CD4-positive, alpha-beta memory T cell (primary cell): Measurements from ENCODE around the gene CHSY1. TPM values are rescaled to one million over a fixed set of nuclear protein-coding genes. Genes with fewer than 3 reads are reported as not detected.

Experiments used
- CTCF ChIA-PET: fragments of 350-600 bp; sonication (Branson Sonifier 250); formaldehyde crosslinking; loops from one replicate; lab custom pipeline; 2021; ENCODE audit warnings: inconsistent platforms; ENCODE audit not compliant: partially characterized antibody; lab: Charles Lee
- POLR2A ChIA-PET: fragments of 350-600 bp; sonication (Branson Sonifier 250); formaldehyde crosslinking; loops from one replicate; lab custom pipeline; 2021; ENCODE audit not compliant: partially characterized antibody; lab: Charles Lee
- DNase-seq, 5 donors: peaks; one replicate each; pipeline versions ENCODE4 v3.0.0 to v3.0.0-alpha.2; 2020 to 2022; ENCODE audit warnings: mixed read lengths in 1 of 5
- H3K27ac ChIP-seq: one replicate; pipeline ENCODE4 v1.7.0; 2013; ENCODE audit warnings: low read depth, low read length
- H3K27me3 ChIP-seq: 2 replicates; pipeline ENCODE4 v1.7.0; 2013; ENCODE audit warnings: mild to moderate bottlenecking, low read length, moderate library complexity; ENCODE audit not compliant: insufficient read depth
- H3K36me3 ChIP-seq: 2 replicates; pipeline ENCODE4 v1.7.0; 2013; ENCODE audit warnings: mild to moderate bottlenecking, low read length, moderate library complexity; ENCODE audit not compliant: insufficient read depth
- H3K4me1 ChIP-seq: 2 replicates; pipeline ENCODE4 v1.7.0; 2013; ENCODE audit warnings: mild to moderate bottlenecking, low read length, moderate library complexity; ENCODE audit not compliant: insufficient read depth
- H3K4me3 ChIP-seq, 2 donors: one replicate each; pipeline ENCODE4 v1.7.0; 2013; ENCODE audit warnings: low read length in 2 of 2, mild to moderate bottlenecking in 1 of 2
- H3K9me3 ChIP-seq, 2 donors: one replicate each; pipeline ENCODE4 v1.7.0; 2013; ENCODE audit warnings: low read length in 2 of 2, control low read depth in 1 of 2; ENCODE audit not compliant: control insufficient read depth in 1 of 2
- H3K27ac Mint-ChIP-seq, 7 donors: one replicate each; pipeline ENCODE4 v1.8.0; 2020 to 2021; ENCODE audit warnings: mixed read lengths in 7 of 7, mild to moderate bottlenecking in 6 of 7, inconsistent platforms in 3 of 7, moderate library complexity in 3 of 7
- H3K27me3 Mint-ChIP-seq, 2 donors: one replicate each; pipeline ENCODE4 v1.8.0; 2020 to 2021; ENCODE audit warnings: mixed read lengths in 2 of 2
- H3K36me3 Mint-ChIP-seq, 2 donors: one replicate each; pipeline ENCODE4 v1.8.0; 2020 to 2021; ENCODE audit warnings: mixed read lengths in 2 of 2, inconsistent platforms in 1 of 2, mild to moderate bottlenecking in 1 of 2
- H3K4me1 Mint-ChIP-seq, 4 donors: one replicate each; pipeline ENCODE4 v1.8.0; 2020 to 2021; ENCODE audit warnings: mixed read lengths in 4 of 4, mild to moderate bottlenecking in 1 of 4
- H3K4me3 Mint-ChIP-seq, 8 donors: one replicate each; pipeline ENCODE4 v1.8.0; 2020 to 2021; ENCODE audit warnings: mixed read lengths in 8 of 8, mild to moderate bottlenecking in 7 of 8, moderate library complexity in 6 of 8, inconsistent platforms in 3 of 8
- H3K9me3 Mint-ChIP-seq, 8 donors: one replicate each; pipeline ENCODE4 v1.8.0; 2020 to 2021; ENCODE audit warnings: mixed read lengths in 8 of 8, mild to moderate bottlenecking in 5 of 8, inconsistent platforms in 3 of 8, moderate library complexity in 1 of 8
- intact Hi-C: fragments of 100-400 bp; cut with micrococcal nuclease; formaldehyde crosslinking; loops from one replicate; pipeline ENCODE4 v1.15.1; 2023
- polyA plus RNA-seq, 2 donors: library from polyadenylated mRNA; unstranded; fragments of 300-500 nt; fragmentation: Illumina TruSeq; gene quantifications; one replicate each; pipeline ENCODE4 v1.2.3, GENCODE V29; 2021
- total RNA-seq, 2 experiments: library from RNA; stranded (reverse); gene quantifications; one replicate each; pipeline ENCODE4 v1.2.3, GENCODE V29; 2021

CHSY1 gene
- total and polyA plus RNA-seq, 4 experiments from 2014 or later, result 0.64 to 11.9 (median 6.9) TPM

- no peak overlapping the region for H3K4me3 Mint-ChIP-seq
- no peaks in the 10 kb centered on the region for H3K4me1 ChIP-seq
- no peak overlapping the region for H3K4me3 ChIP-seq
- H3K9me3 Mint-ChIP-seq, result no peaks in the 10 kb centered on the region
- H3K27ac ChIP-seq, result no peak overlapping the region
- H3K36me3 ChIP-seq, result no peaks in the 10 kb centered on the region
- H3K36me3 Mint-ChIP-seq, result peaks cover 28 to 33% of the 10 kb centered on the region in 2 donors
- no peaks in the 10 kb centered on the region for H3K9me3 ChIP-seq
- ChIA-PET POLR2A (no interaction called here), CTCF (no interaction called here)
- intact Hi-C loops, result no loop called here
- DNase-seq, result no peak
- no peaks in the 10 kb centered on the region for H3K27me3 Mint-ChIP-seq
- H3K27ac Mint-ChIP-seq, result peak overlapping the region in 1 of 7 donors; percentile 33
- H3K4me1 Mint-ChIP-seq, result peaks cover 11 to 22% (median 15%) of the 10 kb centered on the region in 4 donors
- no peaks in the 10 kb centered on the region for H3K27me3 ChIP-seq
These were observed 72.9 kb downstream of the CHSY1 start for GRCh38 chr15:101178931-101179330.

DNA sequence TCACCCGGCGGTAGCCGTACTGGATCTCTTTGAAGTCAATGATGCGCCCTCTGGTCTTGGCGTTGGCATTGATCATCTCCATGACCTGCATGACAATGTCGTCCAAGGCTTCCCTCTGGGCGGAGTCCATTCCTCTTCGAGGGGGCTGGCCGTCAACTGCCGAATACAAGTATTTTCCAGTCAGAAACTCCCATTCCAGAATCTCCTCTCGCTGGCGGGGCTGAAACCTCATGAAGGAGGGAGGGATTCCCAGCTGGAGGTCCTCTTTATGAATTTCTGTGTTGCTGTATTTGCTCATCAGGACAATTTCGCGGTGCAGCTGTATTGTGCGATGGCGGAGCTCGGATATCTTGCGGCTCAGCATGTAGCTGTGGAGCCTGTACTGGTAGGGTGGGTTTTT lies 73.4 kb downstream of the CHSY1 start:
- CTCF ChIA-PET, result interaction anchor here (1.0 kb wide), 1 partner anchor 13 kb away, joined by 3 read pairs; no protein-coding TSS in a partner anchor

GRCh38 chr15:101177866-101178265 lies 74.0 kb downstream of the CHSY1 start:
- Mint-ChIP-seq H3K4me1 (peaks cover 5 to 15% (median 11%) of the 10 kb centered on the region in 4 donors), H3K27me3 (no peaks in the 10 kb centered on the region), H3K4me3 (no peak overlapping the region), H3K36me3 (peaks cover 28 to 34% of the 10 kb centered on the region in 2 donors), H3K27ac (peak overlapping the region in 1 of 7 donors; percentile 26), H3K9me3 (no peaks in the 10 kb centered on the region)
- DNase-seq, result no peak
- H3K9me3 ChIP-seq, result no peaks in the 10 kb centered on the region
- no peak overlapping the region for H3K27ac ChIP-seq
- H3K27me3 ChIP-seq, result no peaks in the 10 kb centered on the region
- POLR2A ChIA-PET, result no interaction called here
- intact Hi-C loops, result no loop called here
- CTCF ChIA-PET, result interaction anchor here (1.0 kb wide), 1 partner anchor 12 kb away, joined by 3 read pairs; no protein-coding TSS in a partner anchor
- no peak overlapping the region for H3K4me3 ChIP-seq
- no peaks in the 10 kb centered on the region for H3K36me3 ChIP-seq
- no peaks in the 10 kb centered on the region for H3K4me1 ChIP-seq

More for the DNA sequence above, 73.4 kb downstream of the CHSY1 start:
- Mint-ChIP-seq H3K27me3 (no peaks in the 10 kb centered on the region), H3K9me3 (no peaks in the 10 kb centered on the region), H3K27ac (peak overlapping the region in 1 of 7 donors; percentile 33), H3K4me1 (peaks cover 8 to 18% (median 13%) of the 10 kb centered on the region in 4 donors), H3K4me3 (no peak overlapping the region), H3K36me3 (peaks cover 28 to 34% of the 10 kb centered on the region in 2 donors)
- no peak for DNase-seq
- Histone ChIP-seq H3K4me1 (no peaks in the 10 kb centered on the region), H3K9me3 (no peaks in the 10 kb centered on the region), H3K4me3 (no peak overlapping the region), H3K36me3 (no peaks in the 10 kb centered on the region), H3K27me3 (no peaks in the 10 kb centered on the region), H3K27ac (no peak overlapping the region)
- POLR2A ChIA-PET, result no interaction called here
- intact Hi-C loops, result no loop called here

DNA sequence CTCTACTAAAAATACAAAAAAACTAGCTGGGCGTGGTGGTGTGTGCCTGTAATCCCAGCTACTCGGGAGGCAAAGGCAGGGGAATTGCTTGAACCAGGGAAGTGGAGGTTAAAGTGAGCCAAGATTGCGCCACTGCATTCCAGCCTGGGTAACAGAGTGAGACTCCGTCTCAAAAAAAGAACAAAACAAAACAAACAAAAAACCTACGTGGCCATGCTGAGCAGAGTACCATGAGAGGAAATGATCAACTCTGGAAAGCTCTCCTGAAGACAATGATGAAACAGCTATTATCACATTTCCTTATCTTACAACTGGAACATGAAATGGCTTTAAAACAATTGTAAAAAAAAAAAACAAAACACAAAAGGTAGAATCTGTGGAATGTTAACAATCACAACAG lies 75.2 kb downstream of the CHSY1 start:
- Histone ChIP-seq H3K4me3 (no peak overlapping the region), H3K9me3 (no peaks in the 10 kb centered on the region), H3K36me3 (no peaks in the 10 kb centered on the region), H3K27ac (no peak overlapping the region), H3K27me3 (no peaks in the 10 kb centered on the region), H3K4me1 (no peaks in the 10 kb centered on the region)
- no peaks in the 10 kb centered on the region for H3K9me3 Mint-ChIP-seq
- H3K36me3 Mint-ChIP-seq, result peaks cover 26 to 34% of the 10 kb centered on the region in 2 donors
- DNase-seq, result no peak
- H3K27me3 Mint-ChIP-seq, result no peaks in the 10 kb centered on the region
- H3K4me3 Mint-ChIP-seq, result no peak overlapping the region
- peaks cover 2 to 10% (median 4%) of the 10 kb centered on the region in 4 donors for H3K4me1 Mint-ChIP-seq
- intact Hi-C loops, result no loop called here
- ChIA-PET CTCF (no interaction called here), POLR2A (no interaction called here)
- H3K27ac Mint-ChIP-seq, result peak overlapping the region in 1 of 7 donors; percentile 13

- H3K27ac ChIP-seq, result no peak overlapping the region
- peaks cover 0 to 2% (median under 1%) of the 10 kb centered on the region in 4 donors for H3K4me1 Mint-ChIP-seq
These were observed 76.4 kb downstream of the CHSY1 start for GRCh38 chr15:101175401-101175800.

DNA sequence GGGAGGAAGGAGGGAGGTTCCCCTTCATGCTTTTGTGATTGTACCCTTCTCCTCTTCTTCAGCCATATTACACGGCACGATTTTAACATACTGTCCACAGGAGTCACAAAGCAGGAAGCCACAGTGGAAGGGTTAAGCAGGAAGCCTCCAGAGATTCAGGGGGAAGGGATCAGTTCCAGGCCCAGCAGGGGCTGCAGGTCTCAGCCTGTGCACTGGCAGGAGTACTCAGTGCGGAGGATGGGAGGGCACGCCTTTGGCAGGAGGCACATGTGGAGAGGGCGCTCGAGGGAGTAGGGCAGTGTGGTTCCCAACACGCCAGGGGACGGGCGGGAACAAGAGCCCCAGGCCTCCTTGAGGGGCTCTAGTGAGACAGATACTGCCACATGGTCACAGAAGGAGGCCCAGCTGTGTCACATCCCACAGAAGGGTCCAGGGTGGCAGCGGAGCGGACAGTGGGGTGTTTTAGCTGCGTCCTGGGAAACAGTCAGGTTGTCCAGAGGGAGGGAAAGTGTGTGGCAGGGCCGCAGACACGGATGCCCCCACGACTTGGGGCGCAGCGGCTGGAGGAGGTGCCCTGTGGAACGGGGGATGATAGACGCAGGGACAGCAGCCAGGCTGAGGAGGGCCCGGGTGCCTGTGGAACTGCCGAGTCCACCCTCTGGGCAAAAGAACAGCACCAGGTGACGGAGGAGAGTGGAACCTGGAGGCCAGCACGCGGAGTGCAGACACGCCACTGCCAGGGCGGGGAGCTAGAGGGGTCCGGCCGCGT lies 77.5 kb downstream of the CHSY1 start:
- Mint-ChIP-seq H3K9me3 (no peaks in the 10 kb centered on the region), H3K36me3 (peaks cover 21 to 34% of the 10 kb centered on the region in 2 donors), H3K4me3 (no peak overlapping the region), H3K27me3 (no peaks in the 10 kb centered on the region), H3K27ac (peak overlapping the region in 1 of 7 donors; percentile 22), H3K4me1 (peaks cover under 1 to 6% (median 2%) of the 10 kb centered on the region in 4 donors)
- H3K36me3 ChIP-seq, result no peaks in the 10 kb centered on the region
- no peaks in the 10 kb centered on the region for H3K9me3 ChIP-seq
- peaks cover under 1% of the 10 kb centered on the region for H3K4me1 ChIP-seq
- H3K27me3 ChIP-seq, result no peaks in the 10 kb centered on the region
- H3K27ac ChIP-seq, result no peak overlapping the region
- POLR2A ChIA-PET, result no interaction called here
- intact Hi-C loops, result no loop called here
- no peak for DNase-seq
- CTCF ChIA-PET, result no interaction called here
- H3K4me3 ChIP-seq, result no peak overlapping the region

More at GRCh38 chr15:101175401-101175800, 76.4 kb downstream of the CHSY1 start:
- CTCF ChIA-PET, result no interaction called here
- no peak overlapping the region for H3K4me3 ChIP-seq
- H3K36me3 Mint-ChIP-seq, result peaks cover 24 to 34% of the 10 kb centered on the region in 2 donors
- no peaks in the 10 kb centered on the region for H3K4me1 ChIP-seq
- H3K4me3 Mint-ChIP-seq, result no peak overlapping the region
- peak overlapping the region in 1 of 7 donors; percentile 10 for H3K27ac Mint-ChIP-seq
- POLR2A ChIA-PET, result no interaction called here
- intact Hi-C loops, result no loop called here
- no peaks in the 10 kb centered on the region for H3K9me3 ChIP-seq
- no peaks in the 10 kb centered on the region for H3K36me3 ChIP-seq
- no peaks in the 10 kb centered on the region for H3K27me3 Mint-ChIP-seq
- no peaks in the 10 kb centered on the region for H3K9me3 Mint-ChIP-seq
- no peaks in the 10 kb centered on the region for H3K27me3 ChIP-seq
- no peak for DNase-seq

DNA sequence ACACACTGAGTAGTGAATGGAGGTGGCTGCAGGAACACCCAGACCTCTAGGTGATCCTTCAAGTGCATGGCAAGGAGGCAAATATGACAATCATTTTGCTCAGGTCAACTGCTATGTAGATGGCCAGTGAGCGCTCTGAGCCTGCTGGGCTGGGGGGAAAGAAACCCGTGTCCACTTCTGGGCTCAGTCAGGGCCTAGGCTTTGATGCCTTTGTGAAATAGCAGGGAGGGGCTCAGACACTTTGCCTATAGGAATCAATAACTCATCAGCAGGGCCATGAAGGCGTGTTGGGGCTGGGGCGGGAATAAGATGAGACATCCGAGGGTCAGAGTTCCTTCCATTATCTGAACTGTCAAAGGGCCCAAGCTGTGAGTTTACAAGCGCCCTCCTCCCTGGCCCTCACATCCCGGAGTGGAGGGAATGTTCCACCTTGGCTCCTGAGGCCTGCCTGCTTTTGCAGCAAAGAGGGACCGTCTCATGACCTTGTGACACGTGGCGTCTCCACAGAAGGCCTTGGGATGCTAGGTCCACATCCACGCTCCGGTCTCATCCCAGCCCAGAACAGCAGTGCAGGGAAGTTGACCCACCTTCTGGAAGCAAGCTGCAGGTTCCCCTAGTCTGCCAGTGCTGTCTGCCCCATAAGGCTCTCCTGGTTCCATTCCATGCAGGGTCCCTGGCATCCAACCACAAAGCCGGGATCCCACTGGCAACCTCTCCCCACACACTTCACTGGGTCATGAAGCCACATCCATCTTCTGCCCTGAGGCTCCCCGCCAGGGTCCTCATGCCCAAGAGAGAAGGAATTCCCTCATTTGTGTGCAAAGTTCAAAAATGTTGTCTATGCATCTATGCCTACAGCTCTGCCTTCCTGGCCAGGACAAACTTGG lies 78.4 kb downstream of the CHSY1 start:
- no peak for DNase-seq
- no peak overlapping the region for H3K4me3 ChIP-seq
- H3K4me1 ChIP-seq, result peaks cover 9% of the 10 kb centered on the region
- no peaks in the 10 kb centered on the region for H3K36me3 ChIP-seq
- Mint-ChIP-seq H3K27me3 (no peaks in the 10 kb centered on the region), H3K36me3 (peaks cover 14 to 26% of the 10 kb centered on the region in 2 donors), H3K4me3 (no peak overlapping the region), H3K27ac (peak overlapping the region in 1 of 7 donors; percentile 22), H3K9me3 (no peaks in the 10 kb centered on the region), H3K4me1 (peaks cover 4 to 15% (median 7%) of the 10 kb centered on the region in 4 donors)
- no peaks in the 10 kb centered on the region for H3K27me3 ChIP-seq
- ChIA-PET POLR2A (no interaction called here), CTCF (no interaction called here)
- H3K27ac ChIP-seq, result no peak overlapping the region
- H3K9me3 ChIP-seq, result no peaks in the 10 kb centered on the region
- intact Hi-C loops, result no loop called here
